Esophagus squamous epithelium (tissue), 5 donors: ENCODE measurements around the gene PITRM1. TPM values are rescaled to one million over a fixed set of nuclear protein-coding genes. Genes with fewer than 3 reads are reported as not detected.
A peak's percentile ranks its signal among the peaks of the same experiment; 100 is the strongest.

Experiments used
- DNase-seq: peaks from one replicate; lab custom pipeline; 2025; lab: John Stamatoyannopoulos, UW
- H3K27ac ChIP-seq, 4 donors: fragments of 200-600 bp; sonication (generic); one replicate each; pipeline ENCODE4 v1.5.1; 2016 to 2019; ENCODE audit warnings: mild to moderate bottlenecking in 1 of 4
- H3K27me3 ChIP-seq, 4 donors: fragments of 200-600 bp; sonication (generic); 1 replicate in 3 of 4; 2 replicates in 1 of 4; pipeline versions ENCODE4 v1.5.1 to v1.6.0; 2017 to 2021; ENCODE audit warnings: antibody characterized with exemption in 1 of 4
- H3K36me3 ChIP-seq, 3 donors: fragments of 200-600 bp; sonication (generic); one replicate each; pipeline ENCODE4 v1.5.1; 2016 to 2019
- H3K4me1 ChIP-seq, 3 donors: fragments of 200-600 bp; sonication (generic); one replicate each; pipeline ENCODE4 v1.5.1; 2017 to 2019
- H3K4me3 ChIP-seq, 4 donors: fragments of 200-600 bp; sonication (generic); 1 replicate in 3 of 4; 2 replicates in 1 of 4; pipeline ENCODE4 v1.5.1; 2016 to 2019; ENCODE audit warnings: mild to moderate bottlenecking in 2 of 4, moderate library complexity in 1 of 4
- H3K9me3 ChIP-seq, 3 donors: fragments of 200-600 bp; sonication (generic); one replicate each; pipeline ENCODE4 v1.5.1; 2016 to 2019
- CTCF ChIP-seq, 6 experiments: fragments of 450-650 bp in 4 of 6; fragments of 200-600 bp in 2 of 6; sonication (generic) in 2 of 6; IDR thresholded peaks; one replicate each; pipeline ENCODE4 v1.5.1; 2016 to 2019; ENCODE audit warnings: antibody characterized with exemption in 6 of 6, mild to moderate bottlenecking in 4 of 6, moderate library complexity in 4 of 6
- POLR2A ChIP-seq, 4 donors: fragments of 450-650 bp; IDR thresholded peaks; one replicate each; pipeline ENCODE4 v1.6.1; 2017; ENCODE audit warnings: antibody characterized with exemption in 4 of 4, mild to moderate bottlenecking in 4 of 4, moderate library complexity in 3 of 4
- WGBS, 2 donors: methylation state at CpG; one replicate each; pipeline ENCODE4 v1.1.5; 2018; 5-methylcytosine and 5-hydroxymethylcytosine counted together
- intact Hi-C: fragments of 100-400 bp; cut with DNase I; formaldehyde crosslinking; loops from one replicate; pipeline ENCODE4 v1.15.0; 2022
- total RNA-seq, 4 donors: library from RNA; depleted of rRNA; stranded (reverse); fragments of >200 nt; gene quantifications; one replicate each; pipeline ENCODE4 v1.1.0, GENCODE V29; 2016
- donor health status: DM: yes; HTN: yes; CAD: no.

The PITRM1 gene
- total RNA-seq, 4 donors from 2014 or later = 59.2 to 72.5 (median 65.9) TPM

GRCh38 chr10:3091921-3092320 lies 80.7 kb downstream of the PITRM1 start:
- H3K27ac ChIP-seq = peak overlapping the region; percentile 42 to 87 (median 66)
- TF ChIP-seq CTCF (IDR thresholded peaks at IDR 0.05) (no peak), POLR2A (IDR thresholded peaks at IDR 0.05) (no peak)
- peaks cover 26 to 81% (median 35%) of the 10 kb centered on the region in 3 donors for H3K4me1 ChIP-seq
- no peak overlapping the region for H3K4me3 ChIP-seq
- DNase-seq = no peak
- WGBS, 2 donors = 75 to 79% methylated on average over 5 of the region's 5 CpGs
- no peaks in the 10 kb centered on the region for H3K27me3 ChIP-seq
- H3K36me3 ChIP-seq = peaks cover 0 to 19% (median 0%) of the 10 kb centered on the region in 3 donors
- no peaks in the 10 kb centered on the region for H3K9me3 ChIP-seq
- intact Hi-C loops = no loop called here

GRCh38 chr10:3090914-3091787 lies 81.4 kb downstream of the PITRM1 start:
- Histone ChIP-seq H3K27me3 (no peaks in the 10 kb centered on the region), H3K4me3 (peak overlapping the region in 1 of 4 donors; percentile 2), H3K36me3 (peaks cover 0 to 27% (median 0%) of the 10 kb centered on the region in 3 donors), H3K4me1 (peaks cover 23 to 73% (median 31%) of the 10 kb centered on the region in 3 donors), H3K9me3 (no peaks in the 10 kb centered on the region), H3K27ac (peak overlapping the region; percentile 57 to 87 (median 75))
- WGBS, 2 donors = 27 to 46% methylated on average over 15 to 16 of the region's 17 CpGs
- intact Hi-C loops = no loop called here
- DNase-seq = no peak
- no peak for TF ChIP-seq CTCF (IDR thresholded peaks at IDR 0.05)
- TF ChIP-seq POLR2A (IDR thresholded peaks at IDR 0.05) = no peak

DNA sequence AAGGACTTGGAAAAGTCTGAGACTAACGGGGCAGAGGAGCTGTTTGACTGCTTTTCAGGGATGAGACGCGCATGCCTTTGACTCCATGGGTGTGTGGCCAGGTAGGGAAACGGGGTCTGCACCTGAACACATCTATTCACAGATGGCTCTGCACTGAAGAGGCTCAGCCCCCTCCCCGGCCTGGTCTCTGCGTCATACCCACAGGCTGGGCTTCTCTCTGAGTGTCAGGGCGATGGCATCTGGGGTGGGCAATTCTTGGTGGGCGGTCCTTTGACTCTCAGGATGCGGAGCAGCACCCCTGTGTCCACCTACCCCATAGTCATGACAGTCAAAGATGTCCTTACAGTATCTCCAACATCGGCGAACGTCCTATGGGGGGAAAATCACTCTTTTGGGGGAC lies 82.2 kb downstream of the PITRM1 start:
- Histone ChIP-seq H3K36me3 (peaks cover 0 to 32% (median 0%) of the 10 kb centered on the region in 3 donors), H3K27ac (peak overlapping the region; percentile 42 to 87 (median 75)), H3K4me3 (no peak overlapping the region), H3K4me1 (peaks cover 17 to 66% (median 23%) of the 10 kb centered on the region in 3 donors), H3K27me3 (no peaks in the 10 kb centered on the region), H3K9me3 (no peaks in the 10 kb centered on the region)
- TF ChIP-seq POLR2A (IDR thresholded peaks at IDR 0.05) (no peak), CTCF (IDR thresholded peaks at IDR 0.05) (no peak)
- intact Hi-C loops = no loop called here
- WGBS, 2 donors = 81 to 96% methylated on average over 7 to 11 of the region's 12 CpGs
- no peak for DNase-seq

Other genes starting within 250 kb of the PITRM1 start
- 10 to 100 TPM; 69.7 to 94.0 (median 86.4) TPM for gene PFKP, start 105.2 kb downstream of the PITRM1 start, total RNA-seq